Astrocyte (in vitro differentiated cells and primary cell): ENCODE data around the gene CCDC68.

ENCODE experiments used
- CTCF ChIP-seq: IDR thresholded peaks from 2 replicates; pipeline ENCODE4 v1.5.1; 2011; ENCODE audit warnings: low read depth, mild to moderate bottlenecking, inconsistent platforms, low read length, moderate library complexity; ENCODE audit not compliant: insufficient read depth
- EZH2 ChIP-seq: IDR thresholded peaks from 2 replicates; pipeline ENCODE4 v1.6.1; 2012; ENCODE audit warnings: mild to moderate bottlenecking, low read length, inconsistent platforms; ENCODE audit not compliant: insufficient read depth

- no peak for TF ChIP-seq CTCF
- no peak for TF ChIP-seq EZH2
Measured at GRCh38 chr18:54875063-54875462, 84.2 kb downstream of the CCDC68 start.
